ENCODE measurements around the gene RPS6KA2. TPM values are rescaled to one million over a fixed set of nuclear protein-coding genes. Genes with fewer than 3 reads are reported as not detected.

Gene RPS6KA2
- total and polyA plus RNA-seq, 2 donors (not counting 3 experiments of a cell fraction or from before 2014, with no cell fraction given) = 54.5 to 75.8 TPM

GRCh38 chr6:166663568-166663967 is 36.5 kb upstream of the RPS6KA2 start:
- ChIA-PET CTCF (interaction anchor here (1.5 to 1.6 kb wide), 2 partner anchors 12 to 326 kb away, joined by 3 to 4 read pairs; no protein-coding TSS in a partner anchor), POLR2A (no interaction called here)
- Histone ChIP-seq H4K20me1 (replicated peaks; ENCODE audit: control insufficient read depth, extremely low read depth, insufficient read depth, low read length) (no peaks in the 10 kb centered on the region), H3K27me3 (ENCODE audit: control insufficient read depth in 2 of 2, insufficient read depth in 2 of 2, low read length in 2 of 2) (no peaks in the 10 kb centered on the region), H3K4me1 (ENCODE audit: control insufficient read depth, extremely low read depth, insufficient read depth, low read length) (no peaks in the 10 kb centered on the region), H3K36me3 (ENCODE audit: control insufficient read depth in 2 of 2, extremely low read depth in 1 of 2, insufficient read depth in 2 of 2, low read length in 2 of 2) (no peaks in the 10 kb centered on the region), H3K9me3 (replicated peaks; ENCODE audit: control insufficient read depth, insufficient read depth, low read length) (no peaks in the 10 kb centered on the region), H2AFZ (ENCODE audit: low read depth, low read length) (no peak overlapping the region), H3K9me1 (replicated peaks; ENCODE audit: control insufficient read depth, extremely low read depth, insufficient read depth, low read length) (no peaks in the 10 kb centered on the region), H3K4me2 (ENCODE audit: insufficient read depth, low read length) (no peak overlapping the region), H3K9ac (replicated peaks; ENCODE audit: extremely low read depth, insufficient read depth, low read length) (no peak overlapping the region), H3K79me2 (ENCODE audit: control insufficient read depth, insufficient read depth, low read length) (no peaks in the 10 kb centered on the region), H3K4me3 (replicated peaks in 1 of 3; ENCODE audit: insufficient read depth in 1 of 3, low read depth in 1 of 3, low read length in 3 of 3) (no peak overlapping the region), H3K27ac (ENCODE audit: insufficient read depth, low read depth, low read length) (no peak overlapping the region)
- intact Hi-C loops (cut with micrococcal nuclease) = no loop called here
- dilution Hi-C loops (cut with MboI; ENCODE audit: extremely low pct_ligation_motif_present, low sequenced_read_pairs) = no loop called here
- TF ChIP-seq CTCF (IDR thresholded peaks at IDR 0.05; ENCODE audit: extremely low read depth in 1 of 2, insufficient read depth in 1 of 2, low read depth in 1 of 2, low read length in 2 of 2) (no peak), POLR2AphosphoS5 (IDR thresholded peaks at IDR 0.05; ENCODE audit: insufficient read depth, low read depth, low read length) (no peak), GATA2 (IDR thresholded peaks at IDR 0.05; ENCODE audit: insufficient read depth, insufficient read length, low read depth, low read length) (no peak), MYC (IDR thresholded peaks at IDR 0.05; ENCODE audit: low read depth, low read length) (no peak), POLR2A (IDR thresholded peaks at IDR 0.05; ENCODE audit: low read depth, low read length) (no peak), JUN (IDR thresholded peaks at IDR 0.05; ENCODE audit: borderline replicate concordance, insufficient read depth, insufficient read length, low read depth) (no peak), EZH2 (IDR thresholded peaks at IDR 0.05; ENCODE audit: borderline replicate concordance, low read depth, low read length, severe bottlenecking) (no peak), FOS (IDR thresholded peaks at IDR 0.05; ENCODE audit: borderline replicate concordance, insufficient read depth, low read length) (no peak), MAX (IDR thresholded peaks at IDR 0.05; ENCODE audit: insufficient read depth, insufficient read length) (no peak)
- BruUV-seq (replicated peaks) = no TSS peak
- FAIRE-seq (no peak), DNase-seq (ENCODE audit: low read depth, low spot score) (no peak)

All from endothelial cell of umbilical vein (primary cell).